ENCODE results near the gene SMIM21. TPM values are rescaled to one million over a fixed set of nuclear protein-coding genes. Genes with fewer than 3 reads are reported as not detected.

The SMIM21 gene
- total RNA-seq: not detected

GRCh38 chr18:75427603-75428002 lies at the start of gene SMIM21:
TSS of gene SMIM21 (minus strand) at chr18:75427703. CDS start at chr18:75427563, 140 bp downstream.
- no peak within 1 kb of the TSS for H3K27ac ChIP-seq
- H3K4me1 ChIP-seq: no peaks in the 10 kb centered on the region
- no peak for TF ChIP-seq CTCF (IDR thresholded peaks at IDR 0.05)
- H3K27me3 ChIP-seq: no peaks in the 10 kb centered on the region
- no peak within 1 kb of the TSS for H3K4me3 ChIP-seq
- intact Hi-C loops (cut with DNase I): no loop called here
- DNase-seq (ENCODE audit: low spot score in 2 of 2): no peak
- H3K9me3 ChIP-seq: no peaks in the 10 kb centered on the region
- no peaks in the 10 kb centered on the region for H3K36me3 ChIP-seq

- H3K4me1 ChIP-seq: no peaks in the 10 kb centered on the region
- TF ChIP-seq CTCF (IDR thresholded peaks at IDR 0.05): no peak
- DNase-seq (ENCODE audit: low spot score in 2 of 2): no peak
- H3K27me3 ChIP-seq: no peaks in the 10 kb centered on the region
- H3K36me3 ChIP-seq: no peaks in the 10 kb centered on the region
- H3K27ac ChIP-seq: no peak overlapping the region
- H3K4me3 ChIP-seq: no peak overlapping the region
- intact Hi-C loops (cut with DNase I): loop anchor here (5.0 kb wide), 1 partner anchor 818 kb away; no protein-coding TSS in a partner anchor
- H3K9me3 ChIP-seq: no peaks in the 10 kb centered on the region
Observed at GRCh38 chr18:75475228-75475627, 47.7 kb upstream of the SMIM21 start.

GRCh38 chr18:75474332-75474731 lies 46.8 kb upstream of the SMIM21 start:
- H3K9me3 ChIP-seq: no peaks in the 10 kb centered on the region
- no peaks in the 10 kb centered on the region for H3K4me1 ChIP-seq
- no peaks in the 10 kb centered on the region for H3K27me3 ChIP-seq
- no peak overlapping the region for H3K4me3 ChIP-seq
- TF ChIP-seq CTCF (IDR thresholded peaks at IDR 0.05): no peak
- intact Hi-C loops (cut with DNase I): no loop called here
- no peak overlapping the region for H3K27ac ChIP-seq
- H3K36me3 ChIP-seq: no peaks in the 10 kb centered on the region
- no peak for DNase-seq (ENCODE audit: low spot score in 2 of 2)

GRCh38 chr18:75473316-75473715 lies 45.8 kb upstream of the SMIM21 start:
- intact Hi-C loops (cut with DNase I): no loop called here
- Histone ChIP-seq H3K27ac (no peak overlapping the region), H3K4me3 (no peak overlapping the region), H3K9me3 (no peaks in the 10 kb centered on the region), H3K27me3 (no peaks in the 10 kb centered on the region), H3K4me1 (no peaks in the 10 kb centered on the region), H3K36me3 (no peaks in the 10 kb centered on the region)
- no peak for TF ChIP-seq CTCF (IDR thresholded peaks at IDR 0.05)
- DNase-seq (ENCODE audit: low spot score in 2 of 2): no peak

- no peak for DNase-seq (ENCODE audit: low spot score in 2 of 2)
- H3K27me3 ChIP-seq: no peaks in the 10 kb centered on the region
- H3K4me3 ChIP-seq: no peak overlapping the region
- H3K36me3 ChIP-seq: no peaks in the 10 kb centered on the region
- H3K4me1 ChIP-seq: no peaks in the 10 kb centered on the region
- intact Hi-C loops (cut with DNase I): no loop called here
- no peak for TF ChIP-seq CTCF (IDR thresholded peaks at IDR 0.05)
- no peaks in the 10 kb centered on the region for H3K9me3 ChIP-seq
- no peak overlapping the region for H3K27ac ChIP-seq
Observed at GRCh38 chr18:75472906-75473305, 45.4 kb upstream of the SMIM21 start.

- no peaks in the 10 kb centered on the region for H3K4me1 ChIP-seq
- no peaks in the 10 kb centered on the region for H3K36me3 ChIP-seq
- intact Hi-C loops (cut with DNase I): no loop called here
- H3K27me3 ChIP-seq: no peaks in the 10 kb centered on the region
- no peak for DNase-seq (ENCODE audit: low spot score in 2 of 2)
- no peak overlapping the region for H3K27ac ChIP-seq
- no peaks in the 10 kb centered on the region for H3K9me3 ChIP-seq
- no peak overlapping the region for H3K4me3 ChIP-seq
- no peak for TF ChIP-seq CTCF (IDR thresholded peaks at IDR 0.05)
Observed at GRCh38 chr18:75472396-75472795, 44.9 kb upstream of the SMIM21 start.
